Measurements from ENCODE around the gene CTSH.

DNA sequence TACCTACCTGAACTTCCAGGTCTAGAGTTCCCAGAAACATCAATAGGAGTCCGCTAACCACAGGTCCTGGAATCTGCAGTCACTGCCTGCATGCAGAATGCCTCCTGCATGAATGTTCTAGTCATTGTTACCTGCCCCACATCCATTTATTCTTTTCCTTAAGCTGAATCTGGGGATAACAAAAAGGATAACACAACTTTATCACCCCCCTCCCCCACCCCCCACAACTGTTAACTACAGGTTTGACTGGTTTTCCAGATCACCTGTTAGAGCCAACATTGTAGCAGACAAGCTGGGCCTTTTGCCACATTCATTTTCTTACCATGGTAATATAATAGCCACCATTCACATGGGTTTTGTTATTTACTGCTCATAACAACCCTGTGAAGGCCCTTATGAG is 4.6 kb upstream of the CTSH start:
- no peak for TF ChIP-seq CTCF (IDR thresholded peaks at IDR 0.05; ENCODE audit: insufficient read depth, low read depth, low read length)
- TF ChIP-seq EZH2 (IDR thresholded peaks at IDR 0.05; ENCODE audit: insufficient read depth, low read length): no peak

All from astrocyte (in vitro differentiated cells and primary cell).